ENCODE measurements around the gene APEH. TPM values are rescaled to one million over a fixed set of nuclear protein-coding genes. Genes with fewer than 3 reads are reported as not detected.

Gene APEH
- total and polyA plus RNA-seq, 4 experiments from 2014 or later: 100 to 140 (median 133) TPM

GRCh38 chr3:49703956-49704355, 29.8 kb downstream of the APEH start:
- POLR2A ChIA-PET (ENCODE audit: partially characterized antibody): no interaction called here
- H3K36me3 ChIP-seq (ENCODE audit: insufficient read depth, low read length): peaks cover 12% of the 10 kb centered on the region
- CTCF ChIA-PET (ENCODE audit: partially characterized antibody): interaction anchor here (1.1 to 4.3 kb wide), 4 partner anchors 15 to 164 kb away, joined by 4 to 23 read pairs (median 8); partner anchors contain the start of gene AMIGO3

GRCh38 chr3:49704629-49705028, 30.5 kb downstream of the APEH start:
- Histone ChIP-seq H3K4me1 (ENCODE audit: insufficient read depth, low read length) (no peaks in the 10 kb centered on the region), H3K4me3 (ENCODE audit: low read length in 2 of 2) (no peak overlapping the region), H3K27me3 (ENCODE audit: insufficient read depth, low read length) (no peaks in the 10 kb centered on the region), H3K27ac (ENCODE audit: low read depth, low read length) (no peak overlapping the region), H3K9me3 (ENCODE audit: control insufficient read depth in 1 of 2, low read length in 2 of 2) (no peaks in the 10 kb centered on the region), H3K36me3 (ENCODE audit: insufficient read depth, low read length) (peaks cover 12% of the 10 kb centered on the region)
- H3K4me3 Mint-ChIP-seq: no peak overlapping the region
- ChIA-PET POLR2A (ENCODE audit: partially characterized antibody) (no interaction called here), CTCF (ENCODE audit: partially characterized antibody) (interaction anchor here (3.7 to 4.3 kb wide), 2 partner anchors 14 to 135 kb away, joined by 9 to 23 read pairs; partner anchors contain the start of gene AMIGO3)
- DNase-seq: peak in 1 of 5 donors; percentile 16
- no peaks in the 10 kb centered on the region for H3K27me3 Mint-ChIP-seq
- intact Hi-C loops (cut with micrococcal nuclease): no loop called here
- H3K4me1 Mint-ChIP-seq: peaks cover 0 to 9% (median 5%) of the 10 kb centered on the region in 4 donors
- H3K36me3 Mint-ChIP-seq: peaks cover 3 to 29% of the 10 kb centered on the region in 2 donors
- peak overlapping the region in 1 of 7 donors; percentile 24 for H3K27ac Mint-ChIP-seq
- H3K9me3 Mint-ChIP-seq: no peaks in the 10 kb centered on the region

More at GRCh38 chr3:49703956-49704355, 29.8 kb downstream of the APEH start:
- H3K4me1 ChIP-seq (ENCODE audit: insufficient read depth, low read length): no peaks in the 10 kb centered on the region
- peaks cover 3 to 29% of the 10 kb centered on the region in 2 donors for H3K36me3 Mint-ChIP-seq
- H3K4me3 Mint-ChIP-seq: no peak overlapping the region
- H3K4me1 Mint-ChIP-seq: peaks cover 0 to 9% (median 5%) of the 10 kb centered on the region in 4 donors
- peak in 1 of 5 donors; percentile 21 for DNase-seq
- H3K27me3 ChIP-seq (ENCODE audit: insufficient read depth, low read length): no peaks in the 10 kb centered on the region
- H3K9me3 Mint-ChIP-seq: no peaks in the 10 kb centered on the region
- no peaks in the 10 kb centered on the region for H3K27me3 Mint-ChIP-seq
- intact Hi-C loops (cut with micrococcal nuclease): no loop called here
- H3K27ac Mint-ChIP-seq: peak overlapping the region in 4 of 7 donors; percentile 30 to 75 (median 49)
- H3K9me3 ChIP-seq (ENCODE audit: control insufficient read depth in 1 of 2, low read length in 2 of 2): no peaks in the 10 kb centered on the region
- H3K27ac ChIP-seq (ENCODE audit: low read depth, low read length): no peak overlapping the region
- no peak overlapping the region for H3K4me3 ChIP-seq (ENCODE audit: low read length in 2 of 2)

- Mint-ChIP-seq H3K36me3 (peaks cover 3 to 25% of the 10 kb centered on the region in 2 donors), H3K27me3 (no peaks in the 10 kb centered on the region), H3K27ac (no peak overlapping the region), H3K9me3 (no peaks in the 10 kb centered on the region), H3K4me1 (peaks cover 0 to 9% (median 5%) of the 10 kb centered on the region in 4 donors), H3K4me3 (no peak overlapping the region)
- Histone ChIP-seq H3K4me3 (ENCODE audit: low read length in 2 of 2) (no peak overlapping the region), H3K4me1 (ENCODE audit: insufficient read depth, low read length) (no peaks in the 10 kb centered on the region), H3K27ac (ENCODE audit: low read depth, low read length) (no peak overlapping the region), H3K27me3 (ENCODE audit: insufficient read depth, low read length) (no peaks in the 10 kb centered on the region), H3K9me3 (ENCODE audit: control insufficient read depth in 1 of 2, low read length in 2 of 2) (no peaks in the 10 kb centered on the region), H3K36me3 (ENCODE audit: insufficient read depth, low read length) (peaks cover 12% of the 10 kb centered on the region)
- intact Hi-C loops (cut with micrococcal nuclease): no loop called here
- CTCF ChIA-PET (ENCODE audit: partially characterized antibody): interaction anchor here (3.7 kb wide), 1 partner anchor 13 kb away, joined by 9 read pairs; the partner anchor contains the start of gene AMIGO3
- POLR2A ChIA-PET (ENCODE audit: partially characterized antibody): interaction anchor here (1.3 kb wide), 1 partner anchor 12 kb away, joined by 3 read pairs; no protein-coding TSS in a partner anchor
- peak in 1 of 5 donors; percentile 3 for DNase-seq
Measured at GRCh38 chr3:49705390-49705960, 31.3 kb downstream of the APEH start.

- peak in 1 of 5 donors; percentile 31 for DNase-seq
- no peaks in the 10 kb centered on the region for H3K27me3 Mint-ChIP-seq
Measured at GRCh38 chr3:49706456-49707112, 32.4 kb downstream of the APEH start.

GRCh38 chr3:49707113-49707480, 32.9 kb downstream of the APEH start:
- no peak overlapping the region for H3K27ac ChIP-seq (ENCODE audit: low read depth, low read length)
- intact Hi-C loops (cut with micrococcal nuclease): no loop called here
- H3K4me3 ChIP-seq (ENCODE audit: low read length in 2 of 2): no peak overlapping the region
- ChIA-PET CTCF (ENCODE audit: partially characterized antibody) (interaction anchor here (1.3 kb wide), 1 partner anchor 167 kb away, joined by 3 read pairs; no protein-coding TSS in a partner anchor), POLR2A (ENCODE audit: partially characterized antibody) (no interaction called here)
- H3K27me3 ChIP-seq (ENCODE audit: insufficient read depth, low read length): no peaks in the 10 kb centered on the region
- Mint-ChIP-seq H3K4me1 (peaks cover 0 to 14% (median 5%) of the 10 kb centered on the region in 4 donors), H3K9me3 (no peaks in the 10 kb centered on the region), H3K27me3 (no peaks in the 10 kb centered on the region), H3K27ac (peak overlapping the region in 4 of 7 donors; percentile 2 to 84 (median 61)), H3K36me3 (peaks cover 3 to 24% of the 10 kb centered on the region in 2 donors), H3K4me3 (no peak overlapping the region)
- peak in 1 of 5 donors; percentile 2 for DNase-seq
- H3K4me1 ChIP-seq (ENCODE audit: insufficient read depth, low read length): no peaks in the 10 kb centered on the region
- peaks cover 10% of the 10 kb centered on the region for H3K36me3 ChIP-seq (ENCODE audit: insufficient read depth, low read length)
- no peaks in the 10 kb centered on the region for H3K9me3 ChIP-seq (ENCODE audit: control insufficient read depth in 1 of 2, low read length in 2 of 2)

More at GRCh38 chr3:49706456-49707112, 32.4 kb downstream of the APEH start:
- no peak overlapping the region for H3K4me3 ChIP-seq (ENCODE audit: low read length in 2 of 2)
- H3K36me3 ChIP-seq (ENCODE audit: insufficient read depth, low read length): peaks cover 12% of the 10 kb centered on the region
- POLR2A ChIA-PET (ENCODE audit: partially characterized antibody): interaction anchor here (1.3 kb wide), 1 partner anchor 11 kb away, joined by 3 read pairs; no protein-coding TSS in a partner anchor
- no peaks in the 10 kb centered on the region for H3K9me3 ChIP-seq (ENCODE audit: control insufficient read depth in 1 of 2, low read length in 2 of 2)
- Mint-ChIP-seq H3K9me3 (no peaks in the 10 kb centered on the region), H3K4me1 (peaks cover 0 to 9% (median 5%) of the 10 kb centered on the region in 4 donors), H3K4me3 (no peak overlapping the region), H3K36me3 (peaks cover 3 to 25% of the 10 kb centered on the region in 2 donors), H3K27ac (peak overlapping the region in 2 of 7 donors; percentile 22 to 53)
- CTCF ChIA-PET (ENCODE audit: partially characterized antibody): interaction anchor here (1.3 to 3.7 kb wide), 2 partner anchors 12 to 167 kb away, joined by 3 to 9 read pairs; partner anchors contain the start of gene AMIGO3
- H3K27me3 ChIP-seq (ENCODE audit: insufficient read depth, low read length): no peaks in the 10 kb centered on the region
- H3K4me1 ChIP-seq (ENCODE audit: insufficient read depth, low read length): no peaks in the 10 kb centered on the region
- no peak overlapping the region for H3K27ac ChIP-seq (ENCODE audit: low read depth, low read length)
- intact Hi-C loops (cut with micrococcal nuclease): no loop called here

- H3K9me3 ChIP-seq (ENCODE audit: control insufficient read depth in 1 of 2, low read length in 2 of 2): no peaks in the 10 kb centered on the region
- peak overlapping the region in 1 of 7 donors; percentile 63 for H3K27ac Mint-ChIP-seq
- intact Hi-C loops (cut with micrococcal nuclease): no loop called here
- H3K4me1 Mint-ChIP-seq: peaks cover 1 to 17% (median 3%) of the 10 kb centered on the region in 4 donors
- H3K36me3 Mint-ChIP-seq: peaks cover 3 to 13% of the 10 kb centered on the region in 2 donors
- no peak overlapping the region for H3K27ac ChIP-seq (ENCODE audit: low read depth, low read length)
- no peak overlapping the region for H3K4me3 ChIP-seq (ENCODE audit: low read length in 2 of 2)
- peaks cover 10% of the 10 kb centered on the region for H3K4me1 ChIP-seq (ENCODE audit: insufficient read depth, low read length)
- ChIA-PET POLR2A (ENCODE audit: partially characterized antibody) (no interaction called here), CTCF (ENCODE audit: partially characterized antibody) (no interaction called here)
- H3K4me3 Mint-ChIP-seq: no peak overlapping the region
- no peaks in the 10 kb centered on the region for H3K27me3 ChIP-seq (ENCODE audit: insufficient read depth, low read length)
- H3K27me3 Mint-ChIP-seq: no peaks in the 10 kb centered on the region
- peaks cover 4% of the 10 kb centered on the region for H3K36me3 ChIP-seq (ENCODE audit: insufficient read depth, low read length)
- no peak for DNase-seq
- H3K9me3 Mint-ChIP-seq: no peaks in the 10 kb centered on the region
Measured at GRCh38 chr3:49709852-49710251, 35.7 kb downstream of the APEH start.

GRCh38 chr3:49711489-49711888, 37.3 kb downstream of the APEH start:
- peak overlapping the region in 2 of 7 donors; percentile 49 to 65 for H3K27ac Mint-ChIP-seq
- Histone ChIP-seq H3K4me1 (ENCODE audit: insufficient read depth, low read length) (peaks cover 10% of the 10 kb centered on the region), H3K4me3 (ENCODE audit: low read length in 2 of 2) (no peak overlapping the region), H3K36me3 (ENCODE audit: insufficient read depth, low read length) (no peaks in the 10 kb centered on the region), H3K27me3 (ENCODE audit: insufficient read depth, low read length) (no peaks in the 10 kb centered on the region), H3K27ac (ENCODE audit: low read depth, low read length) (no peak overlapping the region), H3K9me3 (ENCODE audit: control insufficient read depth in 1 of 2, low read length in 2 of 2) (no peaks in the 10 kb centered on the region)
- no peak overlapping the region for H3K4me3 Mint-ChIP-seq
- H3K9me3 Mint-ChIP-seq: no peaks in the 10 kb centered on the region
- no peaks in the 10 kb centered on the region for H3K27me3 Mint-ChIP-seq
- peak in 1 of 5 donors; percentile 30 for DNase-seq
- H3K4me1 Mint-ChIP-seq: peaks cover 1 to 17% (median 3%) of the 10 kb centered on the region in 4 donors
- H3K36me3 Mint-ChIP-seq: peaks cover 3 to 13% of the 10 kb centered on the region in 2 donors
- ChIA-PET CTCF (ENCODE audit: partially characterized antibody) (no interaction called here), POLR2A (ENCODE audit: partially characterized antibody) (no interaction called here)
- intact Hi-C loops (cut with micrococcal nuclease): no loop called here

Data from CD4-positive, alpha-beta memory T cell (primary cell).